SK-N-SH treated with all-trans-retinoic acid at 6 μM for 48 hours (cell line): ENCODE results near the gene SBF2.

ENCODE experiments used
- ATAC-seq: fragments of 200-7000 bp; cut with Tn5 transposase; 3 replicates; pipeline ENCODE4 v1.9.1; 2020; ENCODE audit warnings: mild to moderate bottlenecking, moderate library complexity
- ARNTL ChIP-seq: fragments of 450-650 bp; formaldehyde crosslinking; IDR thresholded peaks from 2 replicates; pipeline ENCODE4 v1.5.0; 2020; ENCODE audit warnings: low read depth, mild to moderate bottlenecking, moderate library complexity, borderline replicate concordance
- BACH2 ChIP-seq: fragments of 250-450 bp; sonication (Bioruptor Pico); IDR thresholded peaks from 2 replicates; pipeline ENCODE4 v1.9.0; 2021; ENCODE audit warnings: mild to moderate bottlenecking, borderline replicate concordance
- CREB5 ChIP-seq: fragments of 250-450 bp; sonication (Bioruptor Pico); IDR thresholded peaks from 2 replicates; pipeline ENCODE4 v1.5.1; 2020; ENCODE audit warnings: low read depth, mild to moderate bottlenecking, moderate library complexity
- CSDC2 ChIP-seq: fragments of 250-450 bp; sonication (Bioruptor Pico); IDR thresholded peaks from 2 replicates; pipeline ENCODE4 v1.5.0; 2020; ENCODE audit warnings: mild to moderate bottlenecking, moderate library complexity
- CSRNP3 ChIP-seq: fragments of 250-450 bp; sonication (Bioruptor Pico); IDR thresholded peaks from 2 replicates; pipeline ENCODE4 v1.5.1; 2021; ENCODE audit warnings: mild to moderate bottlenecking, moderate library complexity
- ESRRG ChIP-seq: fragments of 250-450 bp; sonication (Bioruptor Pico); IDR thresholded peaks from 2 replicates; pipeline ENCODE4 v1.6.1; 2021; ENCODE audit warnings: mild to moderate bottlenecking
- GLIS3 ChIP-seq: fragments of 250-450 bp; sonication (Bioruptor Pico); IDR thresholded peaks from 2 replicates; pipeline ENCODE4 v1.5.0; 2020; ENCODE audit warnings: mild to moderate bottlenecking, moderate library complexity
- ISL1 ChIP-seq: fragments of 250-450 bp; sonication (Bioruptor Pico); IDR thresholded peaks from 2 replicates; pipeline ENCODE4 v2.1.2; 2022; ENCODE audit warnings: mild to moderate bottlenecking, moderate library complexity
- OSR1 ChIP-seq: fragments of 250-450 bp; sonication (Bioruptor Pico); IDR thresholded peaks from 2 replicates; pipeline ENCODE4 v1.8.0; 2022; ENCODE audit warnings: moderate library complexity, mild to moderate bottlenecking, inconsistent platforms
- PATZ1 ChIP-seq: fragments of 250-450 bp; sonication (Bioruptor Pico); IDR thresholded peaks from 2 replicates; pipeline ENCODE4 v1.8.0; 2020; ENCODE audit warnings: mild to moderate bottlenecking, moderate library complexity, borderline replicate concordance
- POU6F1 ChIP-seq: fragments of 250-450 bp; sonication (Bioruptor Pico); IDR thresholded peaks from 2 replicates; pipeline ENCODE4 v1.8.0; 2021; ENCODE audit warnings: low read depth, mild to moderate bottlenecking, moderate library complexity, borderline replicate concordance
- PPARA ChIP-seq: fragments of 250-450 bp; sonication (Bioruptor Pico); IDR thresholded peaks from 2 replicates; pipeline ENCODE4 v1.5.0; 2020; ENCODE audit warnings: mild to moderate bottlenecking, borderline replicate concordance
- RARB ChIP-seq: fragments of 250-450 bp; sonication (Bioruptor Pico); IDR thresholded peaks from 2 replicates; pipeline ENCODE4 v1.8.0; 2021; ENCODE audit warnings: mild to moderate bottlenecking, moderate library complexity
- SNAI2 ChIP-seq: fragments of 250-450 bp; sonication (Bioruptor Pico); IDR thresholded peaks from 2 replicates; pipeline ENCODE4 v1.5.0; 2020; ENCODE audit warnings: mild to moderate bottlenecking, moderate library complexity
- TOX ChIP-seq: fragments of 250-450 bp; sonication (Bioruptor Pico); IDR thresholded peaks from 2 replicates; pipeline ENCODE4 v1.8.0; 2021; ENCODE audit warnings: mild to moderate bottlenecking, moderate library complexity, borderline replicate concordance
- TSHZ2 ChIP-seq: fragments of 250-450 bp; sonication (Bioruptor Pico); IDR thresholded peaks from 2 replicates; pipeline ENCODE4 v1.5.0; 2020; ENCODE audit warnings: mild to moderate bottlenecking, moderate library complexity
- ZC3H10 ChIP-seq: fragments of 250-450 bp; sonication (Bioruptor Pico); IDR thresholded peaks from 2 replicates; pipeline ENCODE4 v1.5.1; 2021; ENCODE audit warnings: mild to moderate bottlenecking, moderate library complexity
- ZFP3 ChIP-seq: fragments of 250-450 bp; sonication (Bioruptor Pico); IDR thresholded peaks from 2 replicates; pipeline ENCODE4 v1.5.0; 2020; ENCODE audit warnings: mild to moderate bottlenecking, moderate library complexity
- ZFP30 ChIP-seq: fragments of 450-650 bp; formaldehyde crosslinking; IDR thresholded peaks from 2 replicates; pipeline ENCODE4 v1.5.0; 2022; ENCODE audit warnings: mild to moderate bottlenecking, moderate library complexity
- ZNF565 ChIP-seq: fragments of 450-650 bp; formaldehyde crosslinking; conservative IDR thresholded peaks from 2 replicates; pipeline ENCODE4 v1.5.0; 2020; ENCODE audit warnings: low read depth, mild to moderate bottlenecking, moderate library complexity
- ZNF70 ChIP-seq: fragments of 450-650 bp; formaldehyde crosslinking; IDR thresholded peaks from 2 replicates; pipeline ENCODE4 v1.5.0; 2020; ENCODE audit warnings: mild to moderate bottlenecking, moderate library complexity

Gene SBF2

GRCh38 chr11:10162222-10162621 is 131.8 kb downstream of the SBF2 start:
- no peak for TF ChIP-seq ESRRG
- no peak for TF ChIP-seq ZFP30 (CRISPR knock-in tag)
- no peak for TF ChIP-seq ARNTL
- no peak for TF ChIP-seq ZC3H10 (CRISPR knock-in tag)
- no peak for TF ChIP-seq SNAI2
- TF ChIP-seq GLIS3 (CRISPR knock-in tag): no peak
- TF ChIP-seq RARB: no peak
- TF ChIP-seq, all 23 proteins: peak for 0
- ATAC-seq: no peak

- ATAC-seq: no peak
These were observed 133.7 kb downstream of the SBF2 start for GRCh38 chr11:10160350-10160749.

GRCh38 chr11:10158461-10158860 is 135.6 kb downstream of the SBF2 start:
- no peak for ATAC-seq
- TF ChIP-seq OSR1 (CRISPR knock-in tag) (no peak), ESRRG (no peak), TOX (CRISPR knock-in tag) (no peak), ZC3H10 (CRISPR knock-in tag) (no peak), PPARA (no peak), ISL1 (CRISPR knock-in tag) (no peak)

More at GRCh38 chr11:10160350-10160749, 133.7 kb downstream of the SBF2 start:
- TF ChIP-seq CSDC2 (CRISPR knock-in tag) (no peak), ARNTL (no peak), TSHZ2 (CRISPR knock-in tag) (no peak), RARB (no peak), BACH2 (CRISPR knock-in tag) (no peak), PATZ1 (no peak), OSR1 (CRISPR knock-in tag) (no peak), ZNF565 (no peak), CREB5 (CRISPR knock-in tag) (no peak), ZNF70 (CRISPR knock-in tag) (no peak), PPARA (no peak), POU6F1 (no peak), ZFP30 (CRISPR knock-in tag) (no peak)

- no peak for ATAC-seq
- TF ChIP-seq BACH2 (CRISPR knock-in tag) (no peak), ZFP3 (no peak), PPARA (no peak), RARB (no peak), TOX (CRISPR knock-in tag) (no peak), CREB5 (CRISPR knock-in tag) (no peak), CSRNP3 (no peak), ARNTL (no peak), ZFP30 (CRISPR knock-in tag) (no peak), GLIS3 (CRISPR knock-in tag) (no peak), SNAI2 (no peak), ZNF565 (no peak), ESRRG (no peak)
These were observed 138.1 kb downstream of the SBF2 start for GRCh38 chr11:10155793-10156490.
